ENCODE measurements around the gene NEU4.
"Not testable (repeated sequence)": the region's sequence is repeated elsewhere in the genome, so short reads cannot be mapped to it uniquely, and the experiment has no call there.

NEU4 gene

DNA sequence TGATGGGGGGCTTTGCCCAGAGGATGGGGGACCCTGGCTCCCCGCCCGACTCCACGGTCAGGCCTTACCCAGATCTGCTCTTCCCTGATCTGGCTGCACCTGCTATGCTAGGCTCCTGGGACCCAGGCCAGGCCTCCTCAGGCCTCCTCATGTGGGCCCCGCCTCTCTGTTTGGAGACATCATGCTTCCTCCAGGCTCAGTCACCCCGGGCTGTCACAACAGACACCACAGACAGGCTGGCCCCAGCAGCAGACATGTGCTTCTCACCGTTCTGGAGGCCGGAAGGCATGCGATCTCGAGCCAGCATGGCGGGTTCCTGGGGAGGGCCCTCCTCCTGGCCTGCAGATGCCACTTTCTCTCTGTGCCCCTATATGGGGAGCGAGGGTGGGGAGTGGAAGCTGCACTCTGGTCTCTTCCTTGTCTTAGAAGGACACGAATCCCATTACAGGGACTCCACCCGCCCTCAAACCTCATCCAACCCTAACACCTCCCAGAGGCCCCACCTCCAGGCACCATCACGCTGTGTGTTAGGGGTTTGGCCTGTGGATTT lies 10.8 kb upstream of the NEU4 start:
- intact Hi-C loops (cut with DNase I), result no loop called here
- peak in 4 of 10 donors; percentile 16 to 74 (median 62) for DNase-seq

DNA sequence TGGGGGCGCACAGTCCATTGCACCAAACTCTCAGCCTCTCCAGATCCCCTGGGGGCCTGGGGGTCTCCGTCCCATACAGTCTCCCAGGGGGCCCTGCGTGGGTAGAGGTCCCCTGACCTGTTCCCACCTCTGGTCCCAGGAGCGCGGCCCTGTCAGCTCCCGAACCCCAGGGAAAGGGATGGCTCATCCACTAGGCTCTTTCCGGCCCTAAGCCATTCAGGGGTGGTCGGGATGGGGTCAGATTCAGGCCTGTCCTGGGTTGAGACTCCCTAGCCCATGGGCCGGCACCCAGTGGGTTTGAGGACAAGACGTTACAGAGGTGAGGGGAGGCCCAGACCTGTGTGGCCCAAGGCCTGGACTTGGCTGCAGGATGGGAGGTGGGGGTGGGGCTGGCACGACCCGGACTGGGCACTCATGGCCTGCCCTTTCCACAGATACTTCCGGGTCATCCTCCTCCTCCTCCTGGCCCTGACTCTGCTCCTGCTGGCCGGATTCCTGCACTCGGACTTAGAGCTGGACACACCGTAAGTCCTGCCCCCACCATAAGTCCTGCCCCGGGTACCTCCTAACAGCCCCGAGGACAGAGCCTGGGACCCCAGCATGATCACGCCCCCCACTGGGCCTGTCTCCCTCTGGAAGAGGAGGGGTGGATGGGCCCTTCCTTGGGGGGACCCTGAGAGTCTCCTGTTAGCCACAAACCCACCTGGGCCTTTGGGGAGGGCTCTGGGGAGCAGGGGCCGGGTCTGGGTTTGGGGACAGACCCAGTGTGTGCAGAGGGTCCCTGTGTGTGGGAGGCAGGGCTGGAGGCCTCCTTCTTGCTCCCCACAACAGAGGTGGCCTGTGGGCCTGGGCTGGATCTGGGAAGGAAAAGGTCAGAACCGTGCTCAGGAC lies 10.1 kb upstream of the NEU4 start:
- intact Hi-C loops (cut with DNase I), result no loop called here
- peak in 5 of 10 donors; percentile 7 to 77 (median 54) for DNase-seq

DNA sequence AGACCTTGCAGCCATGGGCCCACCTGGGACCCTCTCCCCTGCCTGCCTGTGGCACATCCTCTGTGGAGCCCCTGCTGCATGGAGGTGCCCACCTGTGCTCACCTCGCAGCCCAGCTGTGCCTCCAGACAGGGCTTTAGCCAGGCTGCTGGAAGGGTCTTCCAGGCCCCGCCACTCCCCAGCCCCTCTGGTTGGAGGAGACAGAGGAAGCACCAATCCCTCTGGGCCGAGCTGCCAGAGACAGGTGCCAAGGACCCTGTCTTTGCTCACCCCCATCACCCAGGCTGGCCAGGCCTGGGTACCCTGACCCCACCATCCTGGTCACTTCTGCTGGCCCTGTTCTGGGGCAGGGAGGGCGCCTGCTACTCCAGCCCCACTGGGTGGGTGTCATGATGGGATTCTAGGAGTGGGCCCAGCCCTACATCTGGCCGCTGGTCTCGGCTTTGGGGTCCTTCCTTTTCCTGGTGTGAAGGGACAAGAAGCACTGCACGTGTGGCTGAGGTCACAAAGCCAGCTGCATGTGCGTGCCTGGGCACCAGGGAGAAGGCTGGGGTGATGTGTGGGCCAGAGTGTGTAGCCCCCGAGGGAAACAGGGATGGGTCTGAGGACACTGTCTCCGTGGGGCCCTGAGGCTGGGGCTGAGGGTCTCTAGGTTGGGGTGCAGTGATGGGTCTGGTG lies 9.3 kb upstream of the NEU4 start:
- peak in 4 of 10 donors; percentile 14 to 85 (median 56) for DNase-seq
- intact Hi-C loops (cut with DNase I), result no loop called here

DNA sequence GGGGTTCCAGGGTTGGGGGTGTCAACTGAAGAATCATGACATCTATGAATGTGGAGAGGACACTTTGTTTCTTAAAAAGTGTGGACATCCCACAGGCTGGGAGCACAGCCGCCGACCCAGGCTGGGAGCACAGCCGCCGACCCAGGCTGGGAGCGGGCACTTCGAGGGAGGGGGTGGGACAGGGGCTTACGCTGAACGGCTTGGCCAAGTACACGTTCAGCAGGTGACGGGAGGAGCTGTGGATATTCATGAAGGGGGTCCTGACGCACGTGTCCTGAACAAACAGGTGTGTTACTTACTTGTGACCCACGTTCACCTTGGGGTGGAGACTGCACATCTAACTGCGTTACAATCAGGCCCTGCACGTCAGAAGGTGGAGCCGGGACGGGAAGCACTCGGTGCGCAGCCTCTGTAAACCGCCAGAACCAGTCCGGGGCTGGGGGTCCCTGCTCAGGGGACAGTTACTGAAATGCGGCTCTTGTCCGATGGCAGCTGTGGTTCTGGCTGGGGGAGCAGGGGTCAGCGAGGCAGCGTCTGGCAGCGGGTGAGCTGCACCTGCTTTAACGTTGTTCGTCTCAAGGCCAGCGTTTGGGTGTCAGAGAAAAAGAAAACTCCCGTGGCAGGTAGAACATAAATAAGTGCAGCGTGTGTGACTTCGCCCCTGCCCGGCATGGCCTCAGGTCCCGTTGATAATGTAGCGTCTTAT lies 8.6 kb upstream of the NEU4 start:
- intact Hi-C loops (cut with DNase I), result not testable (repeated sequence)
- peak in 4 of 10 donors; percentile 11 to 78 (median 57) for DNase-seq

DNA sequence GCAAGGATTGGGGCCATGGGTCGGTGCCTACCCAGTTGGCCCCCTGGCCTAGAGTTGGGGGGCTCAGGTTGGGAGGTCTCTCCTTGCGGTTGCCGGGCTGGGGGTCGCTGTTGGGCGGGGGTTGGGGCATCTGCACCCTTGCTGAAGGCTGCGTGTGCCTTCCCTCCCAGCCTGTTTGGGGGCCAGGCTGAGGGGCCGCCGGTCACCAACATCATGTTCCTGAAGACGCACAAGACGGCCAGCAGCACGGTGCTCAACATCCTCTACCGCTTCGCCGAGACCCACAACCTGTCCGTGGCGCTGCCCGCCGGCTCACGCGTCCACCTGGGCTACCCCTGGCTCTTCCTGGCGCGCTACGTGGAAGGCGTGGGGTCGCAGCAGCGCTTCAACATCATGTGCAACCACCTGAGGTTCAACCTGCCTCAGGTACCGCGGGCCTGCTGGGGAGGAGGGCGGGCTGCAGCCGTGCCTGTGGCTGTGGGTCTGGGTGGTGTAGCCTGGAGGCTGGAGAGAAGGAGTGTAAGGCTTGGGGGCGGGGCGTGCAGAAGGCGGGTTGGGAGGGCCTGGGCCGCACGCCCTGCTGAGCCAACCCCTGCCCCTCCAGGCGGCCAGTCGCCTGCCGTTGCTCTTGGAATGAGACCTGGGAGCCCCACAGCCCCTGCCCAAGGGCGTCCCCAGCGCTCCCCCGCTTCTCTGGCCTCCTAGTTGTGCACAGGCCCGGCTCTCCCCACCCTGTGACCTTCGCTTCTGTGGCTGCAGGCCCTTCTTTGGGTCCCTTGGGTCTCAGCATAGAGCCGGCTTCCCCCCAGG lies 7.2 kb upstream of the NEU4 start:
- DNase-seq, result peak in 4 of 10 donors; percentile 20 to 81 (median 64)
- intact Hi-C loops (cut with DNase I), result no loop called here

DNA sequence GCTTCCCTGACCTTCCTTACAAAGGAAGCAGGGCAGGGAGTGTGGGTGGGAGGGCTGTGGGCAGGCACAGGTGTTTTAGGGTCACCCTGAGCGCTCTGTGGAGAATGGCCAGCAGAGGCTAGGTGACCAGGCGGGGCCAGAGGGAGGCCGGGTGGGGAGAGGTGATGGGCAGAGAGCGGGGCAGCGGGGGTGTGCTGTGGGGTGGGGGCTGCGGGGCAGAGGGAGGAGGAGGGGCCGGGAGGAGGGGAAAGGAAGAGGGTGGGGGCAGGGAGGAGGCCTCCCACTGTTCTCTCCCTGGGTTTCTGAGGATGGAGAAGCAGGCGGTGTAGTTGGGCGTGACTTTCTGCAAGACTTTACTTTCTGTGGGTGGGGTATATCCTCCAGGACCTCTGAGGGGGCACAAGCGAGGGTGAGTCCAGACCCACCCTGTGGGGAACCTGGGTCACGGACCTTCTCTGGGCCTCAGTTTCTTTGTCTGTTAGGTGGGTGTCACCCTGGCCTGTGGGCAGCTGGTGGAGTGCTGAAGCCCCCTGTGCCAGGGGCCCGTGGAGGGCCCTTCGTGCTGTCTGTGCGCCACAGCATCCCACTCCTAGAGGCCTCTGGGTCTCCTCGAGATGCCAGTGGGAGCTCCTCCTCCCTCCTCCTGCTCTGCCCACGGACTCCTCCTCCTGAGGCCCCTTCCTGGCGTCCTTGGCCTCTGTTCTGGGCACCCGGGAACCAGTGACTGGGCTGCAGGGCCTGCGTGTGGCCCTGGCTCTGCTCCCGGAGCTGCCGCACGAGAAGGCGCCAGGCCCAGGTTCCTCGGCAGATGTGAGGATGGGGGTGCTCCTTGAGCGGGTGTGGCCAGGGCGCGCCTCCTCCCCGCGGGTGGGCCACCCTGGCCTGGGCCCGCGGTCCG lies 6.3 kb upstream of the NEU4 start:
- DNase-seq, result peak in 4 of 10 donors; percentile 26 to 75 (median 73)

DNA sequence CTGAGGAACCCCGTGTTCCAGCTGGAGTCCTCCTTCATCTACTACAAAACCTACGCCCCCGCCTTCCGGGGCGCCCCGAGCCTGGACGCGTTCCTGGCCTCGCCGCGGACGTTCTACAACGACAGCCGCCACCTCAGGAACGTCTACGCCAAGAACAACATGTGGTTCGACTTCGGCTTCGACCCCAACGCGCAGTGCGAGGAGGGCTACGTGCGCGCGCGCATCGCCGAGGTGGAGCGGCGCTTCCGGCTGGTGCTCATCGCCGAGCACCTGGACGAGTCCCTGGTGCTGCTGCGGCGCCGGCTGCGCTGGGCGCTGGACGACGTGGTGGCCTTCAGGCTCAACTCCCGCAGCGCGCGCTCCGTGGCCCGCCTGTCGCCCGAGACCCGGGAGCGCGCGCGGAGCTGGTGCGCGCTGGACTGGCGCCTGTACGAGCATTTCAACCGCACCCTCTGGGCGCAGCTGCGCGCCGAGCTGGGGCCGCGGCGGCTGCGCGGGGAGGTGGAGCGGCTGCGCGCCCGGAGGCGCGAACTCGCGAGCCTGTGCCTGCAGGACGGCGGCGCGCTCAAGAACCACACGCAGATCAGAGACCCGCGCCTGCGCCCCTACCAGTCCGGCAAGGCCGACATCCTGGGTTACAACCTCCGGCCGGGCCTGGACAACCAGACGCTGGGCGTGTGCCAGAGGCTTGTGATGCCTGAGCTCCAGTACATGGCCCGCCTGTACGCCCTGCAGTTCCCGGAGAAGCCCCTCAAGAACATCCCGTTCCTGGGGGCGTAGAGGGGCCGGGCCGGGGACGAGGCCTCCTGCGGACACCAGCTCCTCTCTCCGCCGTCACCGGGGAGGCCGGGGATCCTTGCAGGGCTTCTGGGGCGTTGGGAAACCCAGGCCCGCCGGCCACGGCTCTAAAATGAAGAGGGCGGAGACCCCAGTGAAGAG lies 5.3 kb upstream of the NEU4 start:
- peak; percentile 20 to 95 (median 74) for DNase-seq
- intact Hi-C loops (cut with DNase I), result no loop called here

More for the DNA sequence above, 6.3 kb upstream of the NEU4 start:
- intact Hi-C loops (cut with DNase I), result no loop called here

DNA sequence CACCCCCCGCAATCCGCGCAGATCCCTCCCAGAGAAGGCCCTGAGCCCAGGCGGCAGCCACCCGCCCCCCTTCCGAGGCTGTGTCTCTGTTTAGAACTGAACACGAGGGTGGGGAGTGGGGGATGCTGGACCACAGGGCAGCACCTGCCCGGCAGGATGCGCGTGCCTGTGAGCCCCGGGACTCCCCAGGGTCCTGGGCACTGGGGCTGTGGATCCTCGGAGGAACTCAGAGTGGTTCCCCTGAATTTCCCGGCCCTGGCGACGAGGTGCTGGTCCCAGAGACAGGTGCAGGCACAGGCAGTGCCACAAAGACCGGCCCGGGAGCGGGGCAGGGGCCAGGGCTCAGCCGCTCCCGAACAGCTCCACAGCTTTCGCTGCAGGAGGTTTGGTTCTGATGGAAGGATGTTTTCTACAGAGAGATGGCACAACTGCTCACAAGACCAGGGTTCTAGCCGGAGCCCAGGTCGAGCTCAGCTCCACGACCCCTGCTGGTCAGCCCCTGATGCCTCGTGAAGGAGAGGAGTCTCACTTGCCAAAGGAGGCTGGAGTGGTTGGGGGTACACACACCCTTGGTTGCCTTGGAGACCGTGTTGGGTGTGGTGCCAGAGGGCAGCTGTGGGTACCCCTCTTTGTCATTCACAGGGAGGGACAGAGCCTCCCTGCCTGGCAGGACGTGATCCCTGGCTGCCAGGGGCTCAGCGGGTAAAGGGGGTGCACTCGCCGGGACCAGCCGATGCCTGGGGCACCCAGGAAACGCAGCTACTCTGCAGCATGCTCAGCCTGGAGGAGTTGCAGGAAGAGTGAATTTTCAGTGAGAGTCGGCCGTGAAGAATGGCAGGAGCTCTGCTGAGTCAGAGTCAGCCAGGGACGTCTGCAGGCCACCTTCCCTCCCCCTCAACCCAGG lies 4.4 kb upstream of the NEU4 start:
- peak in 7 of 10 donors; percentile 11 to 84 (median 30) for DNase-seq

DNA sequence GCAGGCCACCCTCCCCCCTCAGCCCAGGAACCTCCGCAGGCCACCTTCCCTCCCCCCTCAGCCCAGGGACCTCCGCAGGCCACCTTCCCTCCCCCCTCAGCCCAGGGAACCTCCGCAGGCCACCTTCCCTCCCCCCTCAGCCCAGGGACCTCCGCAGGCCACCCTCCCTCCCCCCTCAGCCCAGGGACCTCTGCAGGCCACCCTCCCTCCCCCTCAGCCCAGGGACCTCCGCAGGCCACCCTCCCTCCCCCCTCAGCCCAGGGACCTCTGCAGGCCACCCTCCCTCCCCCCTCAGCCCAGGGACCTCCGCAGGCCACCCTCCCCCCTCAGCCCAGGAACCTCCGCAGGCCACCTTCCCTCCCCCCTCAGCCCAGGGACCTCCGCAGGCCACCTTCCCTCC lies 2.8 kb upstream of the NEU4 start:
- DNase-seq; intact Hi-C loops (cut with DNase I): not testable (repeated sequence)

More for the DNA sequence above, 4.4 kb upstream of the NEU4 start:
- intact Hi-C loops (cut with DNase I), result no loop called here

DNA sequence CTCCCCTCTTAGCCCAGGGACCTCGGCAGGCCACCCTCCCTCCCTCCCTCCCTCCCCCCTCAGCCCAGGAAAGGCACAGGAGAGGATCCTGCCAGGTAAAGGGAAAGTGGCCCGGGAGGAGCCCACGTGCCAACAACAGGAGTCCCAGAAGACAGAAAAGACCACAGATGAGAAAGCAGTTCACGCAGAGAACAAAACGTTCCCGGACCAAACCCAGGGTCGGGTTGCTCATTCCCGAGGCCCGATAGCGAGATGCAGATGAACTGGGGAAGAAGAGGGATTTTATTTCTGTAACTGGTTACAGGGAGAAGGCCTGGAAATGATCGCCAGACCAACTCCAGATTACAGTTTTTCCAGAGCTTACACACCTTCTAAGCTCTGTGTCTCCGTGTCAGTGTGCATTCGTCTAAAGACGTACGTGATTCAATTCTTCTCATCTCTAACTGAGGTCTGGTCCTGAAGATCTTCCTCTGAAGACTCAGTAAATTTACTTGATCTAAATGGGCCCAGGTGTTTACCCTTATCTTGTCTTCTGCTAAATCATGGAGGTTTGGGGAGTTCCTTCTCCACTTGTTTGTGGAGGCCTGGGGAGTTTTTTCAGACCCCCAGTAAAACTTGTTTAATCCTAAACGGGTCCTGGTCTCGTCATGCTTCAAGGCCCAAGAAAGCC lies 807 bp upstream of the NEU4 start:
- intact Hi-C loops (cut with DNase I), result no loop called here
- DNase-seq, result peak in 1 of 10 donors; percentile 62

DNA sequence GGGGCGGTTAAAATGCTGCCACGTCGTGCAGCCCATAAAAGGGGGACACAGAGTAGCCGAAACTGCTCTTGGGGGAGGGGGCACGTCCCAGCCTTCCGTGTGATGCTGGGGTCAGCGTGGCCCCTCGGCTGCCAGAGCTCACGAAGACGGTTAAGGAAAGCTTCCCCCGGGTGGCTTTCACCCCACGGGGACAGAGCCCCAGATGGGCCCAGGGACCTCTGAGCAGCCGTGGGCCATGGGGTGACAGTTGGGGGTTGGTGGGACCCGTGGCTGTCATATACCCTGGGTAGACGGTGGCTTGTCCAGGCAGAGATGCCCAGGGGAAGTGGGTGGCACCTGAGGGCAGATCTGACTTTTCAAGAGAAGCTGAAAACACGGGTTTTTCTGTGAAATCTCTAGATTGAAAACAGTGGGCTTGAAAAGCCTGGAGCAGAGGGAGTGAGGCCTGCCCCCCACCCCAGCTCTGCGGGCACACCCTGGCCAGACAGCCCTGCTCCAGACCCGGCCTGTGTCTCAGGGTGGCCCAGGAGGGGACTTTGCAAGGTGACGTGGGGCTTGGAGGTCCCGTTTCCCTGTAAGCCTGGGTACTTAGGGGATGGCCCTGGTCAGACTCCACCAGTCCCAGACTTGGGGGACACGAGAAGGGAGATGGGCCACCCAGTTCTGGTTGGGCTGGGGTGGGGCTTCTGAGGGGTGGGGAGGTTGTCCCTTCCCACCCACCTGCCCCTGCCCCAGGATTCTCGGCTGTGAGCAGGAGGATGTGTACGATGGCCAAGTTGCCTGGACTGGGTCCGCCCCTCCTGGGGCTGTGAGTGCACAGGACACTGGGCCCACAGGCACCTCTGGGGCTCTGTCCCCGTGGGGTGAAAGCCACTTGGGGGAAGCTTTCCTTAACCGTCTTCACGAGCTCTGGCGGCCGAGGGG lies 652 bp downstream of the NEU4 start:
- DNase-seq, result peak in 3 of 10 donors; percentile 10 to 78 (median 75)
- intact Hi-C loops (cut with DNase I), result no loop called here

DNA sequence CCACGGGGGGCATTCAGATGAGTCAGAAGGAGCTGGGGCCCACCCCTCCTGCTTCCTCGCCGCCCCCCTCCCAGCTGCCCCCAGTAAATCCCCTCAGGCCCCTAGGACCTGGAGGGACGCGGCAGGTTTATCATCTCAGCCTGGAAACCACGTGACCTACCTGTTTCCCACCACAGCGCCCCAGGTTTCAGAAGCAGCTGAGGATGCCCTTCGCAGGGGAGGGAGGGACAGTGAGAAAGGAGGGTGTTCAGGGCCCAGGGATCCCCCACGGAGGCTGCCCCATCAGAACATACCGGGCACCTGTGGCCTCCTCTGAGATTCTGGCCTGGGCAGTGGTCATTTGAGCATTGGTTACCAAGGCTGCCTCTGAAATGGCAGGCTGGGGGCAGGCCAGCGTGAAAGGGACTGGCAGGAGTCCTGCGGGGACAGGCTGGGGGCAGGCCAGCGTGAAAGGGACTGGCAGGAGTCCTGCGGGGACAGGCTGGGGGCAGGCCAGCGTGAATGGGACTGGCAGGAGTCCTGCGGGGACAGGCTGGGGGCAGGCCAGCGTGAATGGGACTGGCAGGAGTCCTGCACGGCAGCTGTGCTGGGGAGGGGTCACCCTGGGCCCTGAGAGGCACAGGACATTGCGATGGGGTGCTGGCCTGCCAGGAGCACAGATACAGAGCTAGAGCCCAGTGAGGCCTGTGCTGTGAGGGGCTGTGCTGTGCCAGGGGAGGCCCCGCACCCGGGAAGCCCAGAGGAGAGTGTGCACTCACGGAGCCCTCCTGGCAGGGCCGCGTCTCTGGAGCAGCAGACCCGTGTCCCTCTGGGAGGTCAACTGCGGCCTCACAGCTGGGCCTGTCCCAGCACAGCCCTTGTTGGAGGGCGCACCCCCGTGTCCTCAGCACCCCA lies 1.6 kb downstream of the NEU4 start:
- intact Hi-C loops (cut with DNase I), result no loop called here
- DNase-seq, result peak; percentile 38 to 97 (median 76)

DNA sequence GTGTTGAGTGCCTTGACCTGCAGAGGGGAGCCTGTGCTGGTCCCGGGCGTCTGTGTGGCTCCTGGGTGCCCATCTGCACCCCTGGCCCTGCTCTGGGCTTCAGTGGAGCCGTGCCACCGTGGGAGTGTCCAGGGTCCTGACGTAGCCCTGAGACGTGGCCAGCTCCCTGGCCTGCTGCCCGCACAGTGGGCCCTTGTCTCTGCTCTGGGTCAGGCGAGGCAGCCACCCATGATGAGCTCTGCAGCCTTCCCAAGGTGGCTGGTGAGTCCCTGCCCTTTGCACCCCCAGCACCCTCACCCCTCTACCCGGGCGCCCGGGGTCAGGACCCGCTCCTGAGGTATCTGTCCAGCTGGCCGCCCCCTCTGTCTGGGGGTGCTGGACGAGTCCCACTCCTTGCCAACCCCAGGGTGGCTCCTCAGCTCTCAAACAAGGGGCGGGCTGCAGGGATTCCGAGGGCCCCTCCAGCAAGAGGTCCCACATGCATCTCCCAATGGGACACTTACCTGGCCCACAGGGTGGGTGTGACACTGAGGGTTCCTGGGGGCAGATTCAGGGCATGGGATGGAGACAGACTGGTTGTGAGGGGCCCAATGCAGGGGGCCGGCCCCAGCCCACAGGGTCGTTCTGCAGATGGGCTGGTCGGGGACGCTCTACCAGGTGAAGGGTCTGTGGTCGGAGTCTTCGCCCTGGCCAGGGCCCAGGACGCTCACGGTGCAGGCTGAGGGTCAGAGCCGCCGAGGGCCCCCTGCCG lies 2.4 kb downstream of the NEU4 start:
- intact Hi-C loops (cut with DNase I), result no loop called here
- DNase-seq, result peak in 9 of 10 donors; percentile 52 to 94 (median 74)
